Upper lobe of left lung (tissue), 6 donors: ENCODE measurements around the gene ARHGEF10L. TPM values are rescaled to one million over a fixed set of nuclear protein-coding genes. Genes with fewer than 3 reads are reported as not detected.
A peak's percentile ranks its signal among the peaks of the same experiment; 100 is the strongest.

ENCODE experiments used
- ATAC-seq, 2 donors: fragments of 200-7000 bp; cut with Tn5 transposase; one replicate each; pipeline ENCODE4 v1.9.1; 2022; ENCODE audit warnings: mild to moderate bottlenecking in 2 of 2, moderate library complexity in 2 of 2; ENCODE audit not compliant: low FRiP score in 2 of 2
- DNase-seq, 2 donors: peaks; one replicate each; pipeline ENCODE4 v3.0.0-alpha.2; 2019 to 2020
- H3K27ac ChIP-seq, 4 donors: fragments of 200-600 bp; sonication (generic); one replicate each; pipeline ENCODE4 v1.5.1; 2016 to 2019
- H3K27me3 ChIP-seq, 4 donors: fragments of 200-600 bp; sonication (generic); one replicate each; pipeline ENCODE4 v1.5.1; 2017 to 2019
- H3K36me3 ChIP-seq, 4 donors: fragments of 200-600 bp; sonication (generic); one replicate each; pipeline ENCODE4 v1.5.1; 2016 to 2019
- H3K4me1 ChIP-seq, 4 donors: fragments of 200-600 bp; sonication (generic); one replicate each; pipeline ENCODE4 v1.5.1; 2018 to 2019
- H3K4me3 ChIP-seq, 4 donors: fragments of 200-600 bp; sonication (generic); one replicate each; pipeline ENCODE4 v1.5.1; 2017 to 2019; ENCODE audit warnings: mild to moderate bottlenecking in 2 of 4, moderate library complexity in 1 of 4
- H3K9me3 ChIP-seq, 4 donors: fragments of 200-600 bp; sonication (generic); one replicate each; pipeline ENCODE4 v1.5.1; 2018 to 2019
- CTCF ChIP-seq, 6 experiments: fragments of 450-650 bp in 4 of 6; fragments of 200-600 bp in 2 of 6; sonication (generic) in 2 of 6; IDR thresholded peaks; one replicate each; pipeline ENCODE4 v1.5.1; 2016 to 2019; ENCODE audit warnings: antibody characterized with exemption in 6 of 6
- EP300 ChIP-seq, 4 donors: sonication (generic); formaldehyde crosslinking; IDR thresholded peaks; one replicate each; pipeline ENCODE4 v1.5.1; 2017; ENCODE audit warnings: antibody characterized with exemption in 4 of 4, control low read depth in 2 of 4
- POLR2A ChIP-seq, 4 donors: fragments of 450-650 bp; IDR thresholded peaks; one replicate each; pipeline ENCODE4 v1.5.1; 2016 to 2017; ENCODE audit warnings: antibody characterized with exemption in 4 of 4, mild to moderate bottlenecking in 2 of 4
- POLR2AphosphoS5 ChIP-seq, 2 donors: sonication (generic); formaldehyde crosslinking; IDR thresholded peaks; one replicate each; pipeline ENCODE4 v1.5.1; 2017; ENCODE audit warnings: antibody characterized with exemption in 2 of 2
- WGBS, 2 donors: methylation state at CpG; one replicate each; pipeline ENCODE4 v1.1.5; 2017 to 2018; 5-methylcytosine and 5-hydroxymethylcytosine counted together
- total RNA-seq, 6 donors: library from RNA; depleted of rRNA in 4 of 6; stranded (reverse); fragments of >200 nt in 4 of 6; gene quantifications; one replicate each; pipeline versions ENCODE4 v1.1.0 to v1.2.1, GENCODE V29; 2016 to 2021
- donor health status: DM: no; HTN: no; CAD: no; lungs with moderate emphysema.
- donor health status: DM: no; HTN: yes; CAD: no; lungs with severe emphysema.

Gene ARHGEF10L
- total RNA-seq, 6 donors from 2014 or later = 17.6 to 172 (median 50.0) TPM

- no peaks in the 10 kb centered on the region for H3K36me3 ChIP-seq
- no peak overlapping the region for H3K27ac ChIP-seq
- peaks cover 11 to 15% (median 14%) of the 10 kb centered on the region in 4 donors for H3K4me1 ChIP-seq
- no peaks in the 10 kb centered on the region for H3K9me3 ChIP-seq
- no peaks in the 10 kb centered on the region for H3K27me3 ChIP-seq
- DNase-seq (no peak), ATAC-seq (no peak)
- no peak overlapping the region for H3K4me3 ChIP-seq
- no peak for TF ChIP-seq POLR2AphosphoS5 (IDR thresholded peaks at IDR 0.05)
- no peak for TF ChIP-seq CTCF (IDR thresholded peaks at IDR 0.05)
- no peak for TF ChIP-seq EP300 (IDR thresholded peaks at IDR 0.05)
- no peak for TF ChIP-seq POLR2A (IDR thresholded peaks at IDR 0.05)
- 77 to 92% methylated on average over 8 of the region's 8 CpGs for WGBS, 2 donors
These were observed 7.6 kb downstream of the ARHGEF10L start for GRCh38 chr1:17546946-17547670.

GRCh38 chr1:17549384-17549783 is 9.9 kb downstream of the ARHGEF10L start:
- no peak for TF ChIP-seq POLR2A (IDR thresholded peaks at IDR 0.05)
- TF ChIP-seq POLR2AphosphoS5 (IDR thresholded peaks at IDR 0.05) = no peak
- TF ChIP-seq EP300 (IDR thresholded peaks at IDR 0.05) = no peak
- no peak for TF ChIP-seq CTCF (IDR thresholded peaks at IDR 0.05)
- H3K27ac ChIP-seq = no peak overlapping the region
- no peaks in the 10 kb centered on the region for H3K36me3 ChIP-seq
- H3K9me3 ChIP-seq = no peaks in the 10 kb centered on the region
- WGBS, 2 donors = 79 to 90% methylated on average over 3 of the region's 3 CpGs
- H3K4me1 ChIP-seq = peaks cover 11 to 15% (median 14%) of the 10 kb centered on the region in 4 donors
- no peak for ATAC-seq
- no peaks in the 10 kb centered on the region for H3K27me3 ChIP-seq
- DNase-seq = no peak
- H3K4me3 ChIP-seq = no peak overlapping the region

- Histone ChIP-seq H3K4me3 (no peak overlapping the region), H3K9me3 (no peaks in the 10 kb centered on the region), H3K4me1 (peaks cover 7 to 15% (median 14%) of the 10 kb centered on the region in 4 donors), H3K27ac (no peak overlapping the region), H3K27me3 (no peaks in the 10 kb centered on the region), H3K36me3 (no peaks in the 10 kb centered on the region)
- ATAC-seq (no peak), DNase-seq (no peak)
- 68% methylated on average over 15 of the region's 15 CpGs for WGBS, 2 donors
- TF ChIP-seq POLR2AphosphoS5 (IDR thresholded peaks at IDR 0.05) (no peak), EP300 (IDR thresholded peaks at IDR 0.05) (no peak)
These were observed 11.5 kb downstream of the ARHGEF10L start for GRCh38 chr1:17550729-17551584.

GRCh38 chr1:17551755-17552234 is 12.3 kb downstream of the ARHGEF10L start:
- 36 to 46% methylated on average over 4 to 8 of the region's 8 CpGs for WGBS, 2 donors
- H3K4me1 ChIP-seq = peaks cover 7 to 15% (median 14%) of the 10 kb centered on the region in 4 donors
- no peaks in the 10 kb centered on the region for H3K27me3 ChIP-seq
- DNase-seq (peak in 1 of 2 donors; percentile 34), ATAC-seq (no peak)
- H3K4me3 ChIP-seq = no peak overlapping the region
- no peak for TF ChIP-seq CTCF (IDR thresholded peaks at IDR 0.05)
- no peak for TF ChIP-seq POLR2A (IDR thresholded peaks at IDR 0.05)
- no peak for TF ChIP-seq EP300 (IDR thresholded peaks at IDR 0.05)
- TF ChIP-seq POLR2AphosphoS5 (IDR thresholded peaks at IDR 0.05) = no peak
- H3K36me3 ChIP-seq = no peaks in the 10 kb centered on the region
- no peaks in the 10 kb centered on the region for H3K9me3 ChIP-seq
- no peak overlapping the region for H3K27ac ChIP-seq
